ENCODE measurements around the gene ERO1B.

ERO1B gene

GRCh38 chr1:236176337-236177336, 105.1 kb downstream of the ERO1B start:
- DNase-seq: no peak

GRCh38 chr1:236175642-236176336, 106.0 kb downstream of the ERO1B start:
- no peak for DNase-seq

GRCh38 chr1:236173174-236173767, 108.5 kb downstream of the ERO1B start:
- no peak for DNase-seq

- no peak for DNase-seq
Observed at GRCh38 chr1:236172041-236172579, 109.6 kb downstream of the ERO1B start.

GRCh38 chr1:236168716-236169429, 112.9 kb downstream of the ERO1B start:
- no peak for DNase-seq

- no peak for DNase-seq
Observed at GRCh38 chr1:236167578-236167977, 114.2 kb downstream of the ERO1B start.

- no peak for DNase-seq
Observed at GRCh38 chr1:236167154-236167553, 114.6 kb downstream of the ERO1B start.

GRCh38 chr1:236166041-236166440, 115.7 kb downstream of the ERO1B start:
- no peak for DNase-seq

Data from hematopoietic multipotent progenitor cell treated with erythropoietin and hydrocortisone succinate and interleukin-3 and kit ligand, for 6 days (in vitro differentiated cells).